A673 (cell line): ENCODE measurements around the gene MAP3K5. TPM values are rescaled to one million over a fixed set of nuclear protein-coding genes. Genes with fewer than 3 reads are reported as not detected.

Experiments
- BruUV-seq: library from RNA; stranded (reverse); fragments of 400-500 nt; replicated peaks from 2 replicates; lab custom pipeline; 2021; lab: Mats Ljungman, UMichigan
- CTCF ChIA-PET: fragments of 300-600 bp; sonication (Branson Sonifier 250); formaldehyde crosslinking; loops from one replicate; lab custom pipeline; 2022; ENCODE audit warnings: antibody characterized with exemption; lab: Charles Lee
- POLR2A ChIA-PET: fragments of 300-600 bp; sonication (Branson Sonifier 250); formaldehyde crosslinking; loops from one replicate; lab custom pipeline; 2022; ENCODE audit warnings: antibody characterized with exemption; ENCODE audit not compliant: low non-redundant PET; lab: Charles Lee
- DNase-seq: peaks from one replicate; pipeline ENCODE4 v3.0.0-alpha.2; 2015; ENCODE audit warnings: low spot score
- H3K27ac ChIP-seq: fragments of 200-600 bp; sonication (generic); 2 replicates; pipeline ENCODE4 v1.5.1; 2016; ENCODE audit warnings: mixed run types, low read depth, mild to moderate bottlenecking, mixed read lengths, antibody characterized with exemption, low read length; ENCODE audit not compliant: poor library complexity, severe bottlenecking
- H3K27me3 ChIP-seq: fragments of 200-600 bp; sonication (generic); replicated peaks from 2 replicates; pipeline ENCODE4 v1.6.1; 2017; ENCODE audit warnings: mixed run types, low read depth, mild to moderate bottlenecking, mixed read lengths, antibody characterized with exemption, low read length; ENCODE audit not compliant: insufficient read depth, poor library complexity
- H3K36me3 ChIP-seq: fragments of 200-600 bp; sonication (generic); 2 replicates; pipeline ENCODE4 v1.6.1; 2016; ENCODE audit warnings: mixed run types, mild to moderate bottlenecking, mixed read lengths, antibody characterized with exemption, low read length; ENCODE audit not compliant: insufficient read depth, poor library complexity, severe bottlenecking
- H3K4me1 ChIP-seq: fragments of 200-600 bp; sonication (generic); 2 replicates; pipeline ENCODE4 v1.6.1; 2017; ENCODE audit warnings: mixed run types, mild to moderate bottlenecking, mixed read lengths, antibody characterized with exemption, low read length; ENCODE audit not compliant: insufficient read depth, poor library complexity, severe bottlenecking
- H3K4me3 ChIP-seq: fragments of 200-600 bp; sonication (generic); 2 replicates; pipeline ENCODE4 v1.5.1; 2016; ENCODE audit warnings: low read depth, mixed run types, mild to moderate bottlenecking, mixed read lengths, low read length; ENCODE audit not compliant: poor library complexity, severe bottlenecking
- H3K9me3 ChIP-seq: fragments of 200-600 bp; sonication (generic); 2 replicates; pipeline ENCODE4 v1.6.1; 2016; ENCODE audit warnings: mixed run types, low read depth, mild to moderate bottlenecking, mixed read lengths, antibody characterized with exemption, low read length; ENCODE audit not compliant: poor library complexity, severe bottlenecking
- EZH2 ChIP-seq: fragments of 200-600 bp; sonication (generic); IDR thresholded peaks from 2 replicates; pipeline ENCODE4 v1.6.1; 2017; ENCODE audit warnings: borderline replicate concordance, low read depth, mild to moderate bottlenecking, mixed read lengths, antibody characterized with exemption, low read length; ENCODE audit not compliant: poor library complexity, severe bottlenecking
- intact Hi-C: fragments of 100-400 bp; cut with micrococcal nuclease; formaldehyde crosslinking; loops from one replicate; pipeline ENCODE4 v1.10.0; 2022; ENCODE audit not compliant: unreplicated experiment
- total RNA-seq: library from RNA; stranded (reverse); gene quantifications from 2 replicates; pipeline ENCODE4 v1.2.3, GENCODE V29; 2021
- TF ChIP-seq, protein P1 (sequence below): fragments of 300-800, 200-600 bp; sonication (generic); conservative IDR thresholded peaks from 2 replicates; pipeline ENCODE4 v1.5.1; 2017; ENCODE audit warnings: low read depth, mild to moderate bottlenecking, antibody characterized with exemption, low read length, moderate library complexity, mixed read lengths

The MAP3K5 gene
- total RNA-seq, 1 experiment from 2014 or later = 5.4 TPM

GRCh38 chr6:136656121-136656520 is 136.2 kb downstream of the MAP3K5 start:
- intact Hi-C loops = no loop called here
- Histone ChIP-seq H3K27me3 (no peaks in the 10 kb centered on the region), H3K4me1 (peaks cover 3% of the 10 kb centered on the region), H3K4me3 (no peak overlapping the region), H3K27ac (no peak overlapping the region), H3K36me3 (no peaks in the 10 kb centered on the region), H3K9me3 (no peaks in the 10 kb centered on the region)
- CTCF ChIA-PET = interaction anchor here (0.9 kb wide), 1 partner anchor 136 kb away, joined by 4 read pairs; the partner anchor contains the start of gene MAP3K5
- DNase-seq = no peak
- POLR2A ChIA-PET = no interaction called here
- TF ChIP-seq EZH2 = no peak
- TF ChIP-seq, protein P1, sequence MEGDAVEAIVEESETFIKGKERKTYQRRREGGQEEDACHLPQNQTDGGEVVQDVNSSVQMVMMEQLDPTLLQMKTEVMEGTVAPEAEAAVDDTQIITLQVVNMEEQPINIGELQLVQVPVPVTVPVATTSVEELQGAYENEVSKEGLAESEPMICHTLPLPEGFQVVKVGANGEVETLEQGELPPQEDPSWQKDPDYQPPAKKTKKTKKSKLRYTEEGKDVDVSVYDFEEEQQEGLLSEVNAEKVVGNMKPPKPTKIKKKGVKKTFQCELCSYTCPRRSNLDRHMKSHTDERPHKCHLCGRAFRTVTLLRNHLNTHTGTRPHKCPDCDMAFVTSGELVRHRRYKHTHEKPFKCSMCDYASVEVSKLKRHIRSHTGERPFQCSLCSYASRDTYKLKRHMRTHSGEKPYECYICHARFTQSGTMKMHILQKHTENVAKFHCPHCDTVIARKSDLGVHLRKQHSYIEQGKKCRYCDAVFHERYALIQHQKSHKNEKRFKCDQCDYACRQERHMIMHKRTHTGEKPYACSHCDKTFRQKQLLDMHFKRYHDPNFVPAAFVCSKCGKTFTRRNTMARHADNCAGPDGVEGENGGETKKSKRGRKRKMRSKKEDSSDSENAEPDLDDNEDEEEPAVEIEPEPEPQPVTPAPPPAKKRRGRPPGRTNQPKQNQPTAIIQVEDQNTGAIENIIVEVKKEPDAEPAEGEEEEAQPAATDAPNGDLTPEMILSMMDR = no peak
- no TSS peak for BruUV-seq

- no peak for DNase-seq
- CTCF ChIA-PET = interaction anchor here (0.9 kb wide), 1 partner anchor 137 kb away, joined by 4 read pairs; the partner anchor contains the start of gene MAP3K5
- Histone ChIP-seq H3K9me3 (no peaks in the 10 kb centered on the region), H3K27me3 (no peaks in the 10 kb centered on the region), H3K36me3 (no peaks in the 10 kb centered on the region), H3K27ac (no peak overlapping the region), H3K4me1 (peaks cover 3% of the 10 kb centered on the region), H3K4me3 (no peak overlapping the region)
- POLR2A ChIA-PET = no interaction called here
- intact Hi-C loops = no loop called here
- BruUV-seq = no TSS peak
- TF ChIP-seq, protein P1 = no peak
- no peak for TF ChIP-seq EZH2
Measured at GRCh38 chr6:136655239-136656014, 136.8 kb downstream of the MAP3K5 start.

DNA sequence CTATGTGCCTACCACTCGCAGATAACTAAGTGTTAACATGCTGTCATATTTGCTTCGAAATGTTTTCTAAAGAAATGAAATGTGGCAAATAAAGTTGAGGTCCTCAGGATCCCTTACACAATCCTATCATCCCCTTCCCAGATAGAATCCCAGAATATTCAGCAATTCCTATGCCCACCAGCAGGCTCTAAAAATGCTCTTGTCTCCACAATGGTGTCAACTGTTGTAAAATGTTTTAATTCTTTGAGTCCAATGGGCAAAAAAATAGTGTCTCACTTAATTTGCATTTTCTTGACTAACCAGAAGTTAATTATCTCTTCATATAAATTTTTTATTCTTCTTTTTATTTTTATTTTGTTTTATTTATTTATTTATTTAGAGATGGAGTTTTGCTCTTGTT is 138.2 kb downstream of the MAP3K5 start:
- intact Hi-C loops = no loop called here
- Histone ChIP-seq H3K4me1 (peaks cover 3% of the 10 kb centered on the region), H3K27me3 (no peaks in the 10 kb centered on the region), H3K4me3 (no peak overlapping the region), H3K9me3 (no peaks in the 10 kb centered on the region), H3K36me3 (no peaks in the 10 kb centered on the region), H3K27ac (no peak overlapping the region)
- POLR2A ChIA-PET = no interaction called here
- DNase-seq = no peak
- BruUV-seq = no TSS peak
- TF ChIP-seq, protein P1 = 0 out of 2 replicates have a peak, but pooled peaks have one; percentile 21
- no peak for TF ChIP-seq EZH2
- CTCF ChIA-PET = no interaction called here
